ENCODE results near the gene EPN2. TPM values are rescaled to one million over a fixed set of nuclear protein-coding genes. Genes with fewer than 3 reads are reported as not detected.

EPN2 gene
- polyA plus RNA-seq, 1 experiment: 21.2 TPM

DNA sequence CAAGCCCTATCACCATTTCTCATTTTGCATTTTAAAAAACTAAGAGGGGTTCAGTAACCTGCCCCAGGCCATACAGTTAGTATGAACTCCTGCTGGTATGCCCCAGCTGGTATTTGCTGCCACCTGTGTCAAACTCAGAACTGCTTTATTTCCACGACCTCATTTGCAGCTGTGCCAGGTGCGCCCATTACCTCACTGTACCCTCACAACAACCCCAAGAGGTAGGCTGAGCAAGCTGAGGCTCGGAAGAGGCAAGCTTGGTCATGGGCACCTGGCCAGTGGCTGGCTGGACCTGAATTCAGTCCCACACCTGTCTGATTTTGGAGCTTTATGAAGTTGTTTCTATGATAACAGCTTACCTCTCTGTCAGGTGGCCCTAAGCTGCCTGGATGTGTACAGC is 7.6 kb downstream of the EPN2 start:
- POLR2A ChIA-PET: no interaction called here
- no peak for DNase-seq (ENCODE audit: low read depth)
- CTCF ChIA-PET: no interaction called here
- Histone ChIP-seq H3K27me3 (ENCODE audit: control insufficient read depth, insufficient read depth, low read length) (no peaks in the 10 kb centered on the region), H3K4me3 (ENCODE audit: low read depth, low read length) (no peak overlapping the region), H3K36me3 (ENCODE audit: control insufficient read depth, insufficient read depth, low read length) (peaks cover 3% of the 10 kb centered on the region)
- TF ChIP-seq, protein P1, sequence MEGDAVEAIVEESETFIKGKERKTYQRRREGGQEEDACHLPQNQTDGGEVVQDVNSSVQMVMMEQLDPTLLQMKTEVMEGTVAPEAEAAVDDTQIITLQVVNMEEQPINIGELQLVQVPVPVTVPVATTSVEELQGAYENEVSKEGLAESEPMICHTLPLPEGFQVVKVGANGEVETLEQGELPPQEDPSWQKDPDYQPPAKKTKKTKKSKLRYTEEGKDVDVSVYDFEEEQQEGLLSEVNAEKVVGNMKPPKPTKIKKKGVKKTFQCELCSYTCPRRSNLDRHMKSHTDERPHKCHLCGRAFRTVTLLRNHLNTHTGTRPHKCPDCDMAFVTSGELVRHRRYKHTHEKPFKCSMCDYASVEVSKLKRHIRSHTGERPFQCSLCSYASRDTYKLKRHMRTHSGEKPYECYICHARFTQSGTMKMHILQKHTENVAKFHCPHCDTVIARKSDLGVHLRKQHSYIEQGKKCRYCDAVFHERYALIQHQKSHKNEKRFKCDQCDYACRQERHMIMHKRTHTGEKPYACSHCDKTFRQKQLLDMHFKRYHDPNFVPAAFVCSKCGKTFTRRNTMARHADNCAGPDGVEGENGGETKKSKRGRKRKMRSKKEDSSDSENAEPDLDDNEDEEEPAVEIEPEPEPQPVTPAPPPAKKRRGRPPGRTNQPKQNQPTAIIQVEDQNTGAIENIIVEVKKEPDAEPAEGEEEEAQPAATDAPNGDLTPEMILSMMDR (IDR thresholded peaks at IDR 0.05; ENCODE audit: insufficient read depth, low read depth, low read length): no peak

DNA sequence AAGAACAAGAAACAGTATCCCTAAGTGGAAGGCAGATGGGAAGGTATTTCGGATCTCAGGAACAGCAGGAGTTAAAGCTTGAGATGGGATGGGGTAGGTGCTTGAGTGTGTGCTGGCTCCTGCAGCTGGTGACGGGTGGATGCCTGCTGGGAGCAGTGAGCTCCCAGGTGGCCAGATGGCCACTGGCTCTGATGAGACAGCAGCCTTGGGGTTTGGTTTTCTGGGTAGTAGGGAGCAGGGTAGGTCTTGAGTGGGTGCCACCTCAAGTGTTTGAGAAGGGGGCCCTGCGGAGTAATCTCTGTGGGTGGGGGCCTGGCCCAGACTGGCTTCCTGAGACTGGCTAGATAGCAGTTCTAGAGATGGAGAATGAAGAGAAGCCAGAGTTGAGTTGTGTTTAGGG is 10.3 kb downstream of the EPN2 start:
- no peak for DNase-seq (ENCODE audit: low read depth)
- H3K36me3 ChIP-seq (ENCODE audit: control insufficient read depth, insufficient read depth, low read length): peaks cover 2% of the 10 kb centered on the region
- ChIA-PET CTCF (interaction anchor here (0.8 to 1.2 kb wide), 3 partner anchors 8 to 25 kb away, joined by 3 read pairs; no protein-coding TSS in a partner anchor), POLR2A (no interaction called here)
- TF ChIP-seq, protein P1 (IDR thresholded peaks at IDR 0.05; ENCODE audit: insufficient read depth, low read depth, low read length): no peak
- no peak overlapping the region for H3K4me3 ChIP-seq (ENCODE audit: low read depth, low read length)
- H3K27me3 ChIP-seq (ENCODE audit: control insufficient read depth, insufficient read depth, low read length): no peaks in the 10 kb centered on the region

DNA sequence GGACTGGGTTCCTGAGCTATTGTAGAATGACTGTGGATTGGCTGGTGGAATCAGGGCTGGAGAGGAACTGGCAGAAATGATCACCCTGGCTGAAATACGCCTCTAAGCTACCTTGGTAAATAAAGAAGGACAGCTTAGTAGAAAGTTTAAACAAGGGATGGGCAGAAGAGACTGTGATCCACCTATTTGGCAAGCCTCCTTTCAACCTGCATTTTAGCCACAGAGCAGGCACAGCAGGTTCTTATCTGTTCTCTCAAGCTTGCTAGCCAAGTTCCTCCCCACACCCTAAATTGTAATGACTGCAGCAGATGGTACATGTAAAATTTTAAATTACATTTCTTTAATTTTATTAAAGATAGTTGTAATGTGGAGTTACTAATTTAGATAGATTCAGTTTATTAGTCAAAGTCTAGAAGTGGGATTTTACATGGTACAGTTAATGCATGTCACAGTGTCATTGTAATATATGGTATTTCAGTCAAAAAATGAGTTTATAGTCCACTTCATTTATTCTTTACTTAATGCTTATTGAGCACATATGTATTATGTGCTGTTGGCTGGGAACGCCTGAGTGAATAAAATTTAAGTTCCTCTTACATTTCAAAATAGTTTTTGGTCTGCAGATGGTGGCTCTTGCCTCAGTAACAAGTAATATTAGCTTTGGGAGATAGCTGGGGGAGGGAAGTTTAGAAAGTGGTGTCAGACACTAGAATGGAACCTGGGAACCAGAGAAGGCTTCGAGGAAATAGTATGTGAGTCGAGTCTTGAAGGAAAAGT is 11.2 kb downstream of the EPN2 start:
- no peak overlapping the region for H3K4me3 ChIP-seq (ENCODE audit: low read depth, low read length)
- POLR2A ChIA-PET: no interaction called here

DNA sequence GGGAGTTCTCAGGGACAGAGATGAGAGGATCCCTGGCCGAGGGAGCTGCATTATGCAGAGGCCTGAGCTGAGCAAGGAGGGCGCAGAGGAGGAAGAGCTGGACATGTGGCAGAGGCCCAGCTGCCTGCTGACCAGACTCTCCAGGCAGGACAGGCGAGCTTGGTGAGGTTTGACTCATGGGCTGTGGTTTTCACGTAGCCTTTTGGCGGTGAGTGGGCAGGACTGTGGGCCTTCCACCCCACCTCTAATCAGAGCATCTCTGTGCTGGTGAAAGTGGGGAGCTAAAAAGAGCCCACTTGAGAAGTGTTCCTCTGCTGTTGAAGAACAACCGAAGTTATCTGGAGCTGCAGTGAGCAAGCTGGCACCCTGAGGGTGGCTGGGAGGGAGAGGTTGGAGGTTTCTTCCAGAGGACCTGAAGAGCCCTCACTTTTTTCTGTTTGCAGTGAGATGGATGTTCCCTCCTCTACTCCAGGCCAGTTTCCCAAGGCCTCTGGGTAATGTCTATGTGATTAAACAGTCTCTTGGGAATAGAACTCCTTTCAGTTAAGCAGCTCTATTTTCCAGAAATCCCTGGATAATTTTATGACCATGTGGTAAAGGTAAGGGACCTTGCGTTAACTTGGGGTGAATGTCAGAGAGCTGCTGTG is 11.9 kb downstream of the EPN2 start:
- peak; percentile 58 for DNase-seq (ENCODE audit: low read depth)
- TF ChIP-seq, protein P1 (IDR thresholded peaks at IDR 0.05; ENCODE audit: insufficient read depth, low read depth, low read length): no peak
- POLR2A ChIA-PET: interaction anchor here (0.5 kb wide), 1 partner anchor 58 kb away, joined by 3 read pairs; no protein-coding TSS in a partner anchor
- no peaks in the 10 kb centered on the region for H3K27me3 ChIP-seq (ENCODE audit: control insufficient read depth, insufficient read depth, low read length)
- H3K36me3 ChIP-seq (ENCODE audit: control insufficient read depth, insufficient read depth, low read length): peaks cover 2% of the 10 kb centered on the region
- no peak overlapping the region for H3K4me3 ChIP-seq (ENCODE audit: low read depth, low read length)
- CTCF ChIA-PET: interaction anchor here (0.7 to 1.3 kb wide), 6 partner anchors 9 to 264 kb away, joined by 3 to 6 read pairs (median 4); partner anchors contain the start of gene B9D1

More for the DNA sequence above, 11.2 kb downstream of the EPN2 start:
- CTCF ChIA-PET: interaction anchor here (0.8 to 1.3 kb wide), 6 partner anchors 9 to 265 kb away, joined by 3 to 6 read pairs (median 3); partner anchors contain the start of gene B9D1
- TF ChIP-seq, protein P1 (IDR thresholded peaks at IDR 0.05; ENCODE audit: insufficient read depth, low read depth, low read length): no peak
- no peak for DNase-seq (ENCODE audit: low read depth)
- no peaks in the 10 kb centered on the region for H3K27me3 ChIP-seq (ENCODE audit: control insufficient read depth, insufficient read depth, low read length)
- H3K36me3 ChIP-seq (ENCODE audit: control insufficient read depth, insufficient read depth, low read length): peaks cover 2% of the 10 kb centered on the region

DNA sequence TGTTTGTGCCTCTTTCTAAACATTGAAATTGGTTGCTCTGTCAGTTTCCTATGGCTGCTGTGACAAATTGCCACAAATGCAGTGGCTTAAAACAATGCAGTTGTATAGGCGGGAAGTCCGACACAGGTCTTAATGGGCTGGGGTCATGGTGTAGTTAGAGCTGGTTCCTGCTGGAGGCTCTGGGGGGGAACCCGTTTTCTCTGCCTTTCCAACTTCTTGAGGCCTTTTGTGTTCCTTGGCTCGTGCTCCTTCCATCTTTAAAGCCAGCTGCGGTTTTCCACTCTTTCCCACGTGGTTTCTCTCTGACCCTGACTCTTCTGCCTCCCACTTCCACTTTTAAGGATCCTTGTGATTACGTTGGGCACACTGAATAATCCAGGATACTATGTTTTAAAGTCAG is 12.5 kb downstream of the EPN2 start:
- CTCF ChIA-PET: interaction anchor here (0.7 to 1.3 kb wide), 5 partner anchors 9 to 121 kb away, joined by 3 to 6 read pairs (median 4); partner anchors contain the start of gene B9D1
- TF ChIP-seq, protein P1 (IDR thresholded peaks at IDR 0.05; ENCODE audit: insufficient read depth, low read depth, low read length): no peak
- POLR2A ChIA-PET: no interaction called here
- H3K36me3 ChIP-seq (ENCODE audit: control insufficient read depth, insufficient read depth, low read length): peaks cover 2% of the 10 kb centered on the region
- DNase-seq (ENCODE audit: low read depth): no peak
- H3K27me3 ChIP-seq (ENCODE audit: control insufficient read depth, insufficient read depth, low read length): no peaks in the 10 kb centered on the region
- H3K4me3 ChIP-seq (ENCODE audit: low read depth, low read length): no peak overlapping the region

Measured in BJ (cell line).